Kidney capillary endothelial cell (primary cell): Measurements from ENCODE around the gene SMC6.

Experiments used
- DNase-seq: peaks from one replicate; pipeline ENCODE4 v3.0.0-alpha.2; 2018; ENCODE audit warnings: low spot score

The SMC6 gene, protein sequence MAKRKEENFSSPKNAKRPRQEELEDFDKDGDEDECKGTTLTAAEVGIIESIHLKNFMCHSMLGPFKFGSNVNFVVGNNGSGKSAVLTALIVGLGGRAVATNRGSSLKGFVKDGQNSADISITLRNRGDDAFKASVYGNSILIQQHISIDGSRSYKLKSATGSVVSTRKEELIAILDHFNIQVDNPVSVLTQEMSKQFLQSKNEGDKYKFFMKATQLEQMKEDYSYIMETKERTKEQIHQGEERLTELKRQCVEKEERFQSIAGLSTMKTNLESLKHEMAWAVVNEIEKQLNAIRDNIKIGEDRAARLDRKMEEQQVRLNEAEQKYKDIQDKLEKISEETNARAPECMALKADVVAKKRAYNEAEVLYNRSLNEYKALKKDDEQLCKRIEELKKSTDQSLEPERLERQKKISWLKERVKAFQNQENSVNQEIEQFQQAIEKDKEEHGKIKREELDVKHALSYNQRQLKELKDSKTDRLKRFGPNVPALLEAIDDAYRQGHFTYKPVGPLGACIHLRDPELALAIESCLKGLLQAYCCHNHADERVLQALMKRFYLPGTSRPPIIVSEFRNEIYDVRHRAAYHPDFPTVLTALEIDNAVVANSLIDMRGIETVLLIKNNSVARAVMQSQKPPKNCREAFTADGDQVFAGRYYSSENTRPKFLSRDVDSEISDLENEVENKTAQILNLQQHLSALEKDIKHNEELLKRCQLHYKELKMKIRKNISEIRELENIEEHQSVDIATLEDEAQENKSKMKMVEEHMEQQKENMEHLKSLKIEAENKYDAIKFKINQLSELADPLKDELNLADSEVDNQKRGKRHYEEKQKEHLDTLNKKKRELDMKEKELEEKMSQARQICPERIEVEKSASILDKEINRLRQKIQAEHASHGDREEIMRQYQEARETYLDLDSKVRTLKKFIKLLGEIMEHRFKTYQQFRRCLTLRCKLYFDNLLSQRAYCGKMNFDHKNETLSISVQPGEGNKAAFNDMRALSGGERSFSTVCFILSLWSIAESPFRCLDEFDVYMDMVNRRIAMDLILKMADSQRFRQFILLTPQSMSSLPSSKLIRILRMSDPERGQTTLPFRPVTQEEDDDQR

GRCh38 chr2:17753803-17754663 lies at the start of gene SMC6, which contains the start of gene GEN1:
Gene SMC6, minus strand, starts transcription at chr2:17753810. Its CDS starts 7,864 bp downstream, at chr2:17745946.
Gene GEN1, plus strand, starts transcription at chr2:17754138. Its CDS starts 5,806 bp downstream, at chr2:17759944.
- peak; percentile 92 for DNase-seq

GRCh38 chr2:17800693-17801458 lies 47.3 kb upstream of the SMC6 start:
- DNase-seq = no peak

- no peak for DNase-seq
Observed at GRCh38 chr2:17800219-17800618, 46.6 kb upstream of the SMC6 start.

DNA sequence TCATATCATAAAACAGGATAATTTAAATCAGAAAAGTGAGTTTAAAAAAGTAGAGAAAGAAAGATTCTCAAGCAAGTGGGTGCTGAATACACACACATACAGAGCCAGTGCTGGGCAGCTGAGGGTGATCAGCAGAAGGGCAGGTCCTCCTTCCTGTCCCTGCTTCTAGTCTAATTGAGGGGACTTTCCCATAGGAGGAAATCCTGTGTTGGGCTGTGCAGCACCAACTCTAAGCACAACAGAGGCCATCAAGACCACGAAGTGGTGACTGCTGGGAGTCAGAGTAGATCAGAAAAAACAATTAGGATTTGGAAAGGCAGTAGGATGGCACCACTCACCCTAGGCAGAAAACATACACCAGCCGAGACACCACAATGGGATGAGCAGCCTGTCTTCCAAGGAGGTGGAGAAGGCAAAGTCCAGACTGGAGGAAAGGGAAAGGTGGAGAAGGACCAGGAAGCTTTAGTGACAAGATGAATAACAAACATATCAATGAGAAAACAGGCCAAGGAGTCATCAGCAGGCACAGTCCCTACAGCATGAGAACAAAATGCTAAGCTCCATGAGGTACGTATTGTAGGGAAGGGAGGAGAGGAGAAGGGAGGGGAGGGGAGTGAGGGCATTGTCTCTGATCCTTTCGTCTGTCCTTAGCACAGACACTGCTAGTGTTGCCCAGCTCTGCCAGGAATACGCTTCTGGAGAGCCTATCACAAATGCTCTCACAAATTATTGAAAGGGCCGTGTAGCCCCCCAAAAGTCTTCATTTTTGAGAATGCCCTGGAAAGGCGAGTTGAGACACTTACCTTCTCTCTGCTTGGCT lies 45.9 kb upstream of the SMC6 start:
- DNase-seq = no peak

DNA sequence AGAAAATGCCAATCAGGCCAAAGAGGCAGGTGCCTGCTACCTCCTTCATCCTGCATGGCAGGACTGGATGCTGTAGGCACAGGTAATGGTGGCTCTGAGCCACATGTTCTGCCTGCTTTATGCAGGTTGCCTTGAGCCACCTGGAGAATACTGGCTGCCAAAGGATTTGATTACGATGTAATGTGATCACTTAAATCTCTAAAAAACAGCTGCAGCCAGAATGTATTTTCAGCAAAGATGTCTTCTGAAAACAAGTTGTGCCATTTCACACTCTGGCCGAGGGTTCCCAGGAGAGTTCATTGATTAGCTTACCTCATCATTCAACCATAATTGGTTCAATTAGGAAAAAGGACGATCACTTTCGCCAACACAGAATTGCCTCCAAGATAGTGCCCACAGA lies 44.7 kb upstream of the SMC6 start:
- no peak for DNase-seq

DNA sequence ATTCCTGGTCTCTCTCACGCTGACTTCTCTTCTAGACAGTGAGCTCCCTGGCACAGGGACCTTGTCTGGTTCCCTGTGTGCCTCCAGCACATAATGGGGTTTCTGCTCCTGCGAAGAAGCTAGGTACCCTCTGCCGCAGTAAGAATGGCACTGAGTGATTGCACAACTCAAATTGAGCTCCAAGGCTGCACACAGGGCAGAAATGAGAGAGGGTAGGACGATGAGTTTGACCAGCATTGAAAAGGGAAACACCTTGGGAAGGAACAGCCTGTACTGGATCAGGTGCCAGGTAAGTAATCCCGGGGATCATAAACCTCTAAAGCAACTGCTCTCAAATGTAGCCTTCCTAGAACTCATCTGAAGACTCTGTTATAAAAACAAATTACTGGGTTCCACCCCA lies 41.7 kb upstream of the SMC6 start:
- DNase-seq = no peak

DNA sequence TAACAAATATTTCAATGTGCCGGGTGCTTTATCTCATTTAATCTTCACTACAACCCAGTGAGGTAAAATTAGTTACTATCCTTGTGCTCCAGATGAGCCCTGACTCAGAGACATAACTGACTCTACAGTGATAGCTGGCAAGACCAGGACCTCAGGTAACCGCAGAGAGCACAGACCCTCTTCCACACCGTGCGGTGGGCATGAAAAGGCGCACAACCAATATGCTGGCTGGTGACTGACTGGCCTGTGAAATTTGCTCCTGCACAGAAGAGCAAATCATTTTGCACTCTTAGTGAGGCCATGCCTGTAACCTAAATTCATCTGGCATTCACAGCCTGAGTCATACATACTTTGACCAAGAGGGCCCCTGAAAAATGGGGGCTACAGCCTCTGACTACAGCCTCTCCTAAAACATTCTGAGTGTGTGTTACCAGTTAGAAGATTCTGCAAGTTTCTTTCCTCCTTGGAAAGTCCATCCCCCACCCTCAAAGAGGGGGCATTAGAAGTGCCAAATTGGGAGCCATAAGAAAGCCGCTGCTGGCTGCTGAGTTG lies 40.3 kb upstream of the SMC6 start:
- DNase-seq = no peak

GRCh38 chr2:17793296-17793695 lies 39.7 kb upstream of the SMC6 start:
- DNase-seq = no peak

DNA sequence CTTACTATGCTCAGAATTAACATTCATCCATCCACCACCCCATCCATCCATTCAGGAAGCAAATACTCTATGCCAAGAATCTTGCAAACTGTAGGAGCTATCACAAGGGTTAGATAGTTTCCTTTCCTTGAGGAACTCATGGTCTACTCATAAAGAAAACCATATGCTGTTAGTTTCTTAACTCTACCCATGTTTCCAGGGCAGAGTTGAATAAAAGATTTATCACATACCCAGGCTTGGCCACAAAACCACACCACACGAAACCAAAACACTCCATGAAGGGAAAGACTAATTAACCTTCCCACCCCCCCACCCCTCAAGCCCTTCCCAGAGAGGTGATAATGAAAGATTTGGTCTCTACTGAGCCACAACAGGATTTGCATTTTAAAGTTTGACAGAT lies 38.9 kb upstream of the SMC6 start:
- no peak for DNase-seq

DNA sequence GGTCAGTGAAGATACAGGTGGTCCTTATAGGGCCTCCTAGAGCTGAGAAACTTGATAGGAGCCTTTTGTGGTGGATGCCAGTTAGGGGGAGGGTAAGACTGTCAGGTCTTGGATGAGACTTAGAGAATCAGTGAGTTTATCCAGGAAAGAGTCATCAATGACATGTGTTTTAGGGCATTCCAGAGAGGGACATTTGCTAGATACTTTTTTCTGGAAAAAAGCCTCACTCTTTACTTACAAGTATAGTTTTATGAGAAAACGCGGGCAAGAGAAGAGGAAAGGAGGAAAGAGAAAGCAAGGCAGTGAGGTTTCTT lies 38.2 kb upstream of the SMC6 start:
- no peak for DNase-seq

- DNase-seq = peak; percentile 56
Observed at GRCh38 chr2:17791121-17791816, 37.7 kb upstream of the SMC6 start.

GRCh38 chr2:17790536-17790935 lies 36.9 kb upstream of the SMC6 start:
- DNase-seq = no peak

DNA sequence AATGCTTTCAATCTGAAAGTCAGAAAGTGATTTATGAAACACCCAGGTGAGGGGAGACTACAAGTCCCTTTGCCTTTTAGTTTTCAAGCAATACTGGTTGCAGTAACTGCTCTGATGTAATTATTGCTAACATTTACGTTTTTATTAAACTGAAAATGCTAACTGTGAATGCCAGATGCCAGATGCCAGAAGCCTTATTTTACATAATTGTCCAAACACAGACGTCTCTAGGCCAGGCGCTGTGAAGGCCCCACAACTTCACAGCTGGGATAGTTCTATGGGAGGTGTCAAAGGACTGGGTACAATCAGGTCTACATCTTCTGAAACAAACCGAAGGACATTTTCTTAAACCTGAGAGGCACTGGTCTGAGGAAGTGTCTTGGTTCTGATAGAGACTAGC lies 35.2 kb upstream of the SMC6 start:
- no peak for DNase-seq

- DNase-seq = no peak
Observed at GRCh38 chr2:17786727-17787126, 33.1 kb upstream of the SMC6 start.

GRCh38 chr2:17781482-17781881 lies 27.9 kb upstream of the SMC6 start:
- DNase-seq = no peak

DNA sequence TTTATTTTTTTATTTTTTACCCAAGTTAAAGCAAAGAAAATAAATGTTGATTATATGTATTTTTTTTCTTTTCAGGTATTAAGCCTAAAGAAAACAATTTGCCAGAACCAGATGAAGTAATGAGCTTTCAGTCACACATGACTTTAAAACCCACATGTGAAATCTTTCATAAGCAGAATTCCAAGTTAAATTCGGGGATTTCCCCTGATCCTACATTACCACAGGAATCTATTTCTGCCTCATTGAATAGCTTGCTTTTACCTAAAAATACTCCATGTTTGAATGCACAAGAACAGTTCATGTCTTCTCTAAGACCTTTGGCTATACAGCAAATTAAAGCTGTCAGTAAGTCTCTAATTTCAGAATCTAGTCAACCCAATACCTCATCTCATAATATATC lies 26.9 kb upstream of the SMC6 start:
- no peak for DNase-seq

- no peak for DNase-seq
Observed at GRCh38 chr2:17772532-17772931, 18.9 kb upstream of the SMC6 start.

DNA sequence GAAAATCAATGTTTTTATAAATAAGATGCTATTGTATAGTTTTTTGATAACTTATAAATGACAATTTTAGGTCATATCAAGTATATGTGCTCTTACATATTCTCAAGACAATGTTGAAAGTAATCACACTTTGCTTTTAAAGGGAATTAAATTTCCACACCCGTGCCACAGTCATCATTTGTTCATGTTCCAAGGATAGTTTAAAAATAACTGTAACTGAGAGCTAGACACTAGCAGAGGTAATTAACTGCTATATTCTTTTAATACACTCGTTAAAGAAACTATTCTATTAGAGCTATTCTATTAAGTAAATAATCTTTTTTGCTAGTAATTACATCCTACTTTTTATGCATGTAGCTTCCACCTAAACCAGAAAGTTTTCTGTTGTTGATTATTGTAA lies 18.3 kb upstream of the SMC6 start:
- no peak for DNase-seq

DNA sequence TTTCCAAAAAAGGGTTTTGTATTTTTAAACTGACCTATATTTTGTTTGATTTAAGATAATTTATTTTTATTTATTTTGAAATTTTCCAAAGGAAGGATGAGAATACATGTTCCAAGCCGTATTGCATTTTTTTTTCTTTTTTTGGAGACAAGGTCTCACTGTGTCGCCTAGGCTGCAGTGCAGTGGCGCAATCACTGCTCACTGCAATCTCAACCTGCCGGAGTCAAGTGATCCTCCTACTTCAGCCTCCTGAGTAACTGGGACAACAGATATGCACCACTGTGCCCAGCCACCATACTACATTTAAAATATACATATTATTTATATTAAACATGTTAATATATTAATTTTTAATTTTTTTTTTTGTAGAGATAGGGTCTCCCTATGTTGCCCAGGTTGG lies 15.3 kb upstream of the SMC6 start:
- no peak for DNase-seq
